Caco-2 (cell line): ENCODE data around the gene TGFBRAP1. TPM values are rescaled to one million over a fixed set of nuclear protein-coding genes. Genes with fewer than 3 reads are reported as not detected.

Experiments used
- BruUV-seq: library from RNA; stranded (reverse); fragments of 400-500 nt; replicated peaks from 2 replicates; lab custom pipeline; 2021; lab: Mats Ljungman, UMichigan
- CTCF ChIA-PET: fragments of 300-600 bp; sonication (Branson Sonifier 250); formaldehyde crosslinking; loops from one replicate; lab custom pipeline; 2022; ENCODE audit warnings: antibody characterized with exemption; lab: Charles Lee
- POLR2A ChIA-PET: fragments of 300-600 bp; sonication (Branson Sonifier 250); formaldehyde crosslinking; loops from one replicate; lab custom pipeline; 2022; ENCODE audit warnings: antibody characterized with exemption; lab: Charles Lee
- DNase-seq, 2 experiments: peaks; one replicate each; pipeline versions ENCODE4 v3.0.0 to v3.0.0-alpha.2; 2020 to 2022
- H3K27me3 ChIP-seq: replicated peaks from 2 replicates; pipeline ENCODE4 v1.6.0; 2011; ENCODE audit warnings: low read length; ENCODE audit not compliant: control insufficient read depth, insufficient read depth
- H3K36me3 ChIP-seq: 2 replicates; pipeline ENCODE4 v1.5.1; 2011; ENCODE audit warnings: low read length; ENCODE audit not compliant: control insufficient read depth, insufficient read depth
- H3K4me1 ChIP-seq: fragments of 250-450 bp; sonication (Bioruptor Pico); 2 replicates; pipeline ENCODE4 v1.5.1; 2020; ENCODE audit warnings: mild to moderate bottlenecking
- H3K4me3 ChIP-seq: 2 replicates; pipeline ENCODE4 v1.5.1; 2011; ENCODE audit warnings: low read depth, mild to moderate bottlenecking, control low read depth, low read length
- H3K9me3 ChIP-seq: fragments of 250-450 bp; sonication (Bioruptor Pico); 2 replicates; pipeline ENCODE4 v1.5.1; 2020; ENCODE audit warnings: mild to moderate bottlenecking, moderate library complexity
- H3K27ac Mint-ChIP-seq: one replicate; pipeline ENCODE4 v1.8.0; 2022; ENCODE audit warnings: mixed read lengths; ENCODE audit not compliant: unreplicated experiment
- H3K27me3 Mint-ChIP-seq: one replicate; pipeline ENCODE4 v1.8.0; 2022; ENCODE audit warnings: mixed read lengths; ENCODE audit not compliant: insufficient read depth, unreplicated experiment
- H3K36me3 Mint-ChIP-seq: one replicate; pipeline ENCODE4 v1.8.0; 2022; ENCODE audit warnings: mild to moderate bottlenecking, mixed read lengths; ENCODE audit not compliant: insufficient read depth, unreplicated experiment
- H3K4me1 Mint-ChIP-seq: one replicate; pipeline ENCODE4 v1.8.0; 2022; ENCODE audit warnings: low read depth, mixed read lengths; ENCODE audit not compliant: unreplicated experiment
- H3K4me3 Mint-ChIP-seq: one replicate; pipeline ENCODE4 v1.8.0; 2022; ENCODE audit warnings: mild to moderate bottlenecking, moderate library complexity, mixed read lengths; ENCODE audit not compliant: unreplicated experiment
- H3K9me3 Mint-ChIP-seq: one replicate; pipeline ENCODE4 v1.8.0; 2022; ENCODE audit warnings: mixed read lengths; ENCODE audit not compliant: unreplicated experiment
- CTCF ChIP-seq, 2 experiments: fragments of 200-600 bp in 1 of 2; IDR thresholded peaks; 1 replicate in 1 of 2; 2 replicates in 1 of 2; pipeline versions ENCODE4 v1.5.1 to v1.8.0; 2011 to 2022; ENCODE audit warnings: antibody characterized with exemption in 1 of 2, control low read depth in 1 of 2, inconsistent platforms in 1 of 2, low read depth in 1 of 2, low read length in 1 of 2, mild to moderate bottlenecking in 1 of 2, moderate library complexity in 1 of 2; ENCODE audit not compliant: insufficient read depth in 1 of 2, severe bottlenecking in 1 of 2, unreplicated experiment in 1 of 2
- intact Hi-C: fragments of 100-400 bp; cut with micrococcal nuclease; formaldehyde crosslinking; loops from one replicate; pipeline ENCODE4 v1.10.0; 2022; ENCODE audit not compliant: unreplicated experiment
- total RNA-seq: library from RNA; stranded (reverse); gene quantifications from 2 replicates; pipeline ENCODE4 v1.2.3, GENCODE V29; 2022

The TGFBRAP1 gene
- total RNA-seq, 1 experiment from 2014 or later, result 26.0 TPM

- intact Hi-C loops, result no loop called here
- H3K27me3 ChIP-seq, result no peaks in the 10 kb centered on the region
- Mint-ChIP-seq H3K36me3 (peaks cover 35% of the 10 kb centered on the region), H3K4me3 (no peak overlapping the region), H3K27ac (no peak overlapping the region), H3K4me1 (no peaks in the 10 kb centered on the region), H3K9me3 (no peaks in the 10 kb centered on the region), H3K27me3 (no peaks in the 10 kb centered on the region)
- no peak for DNase-seq
- ChIA-PET CTCF (no interaction called here), POLR2A (no interaction called here)
- H3K4me1 ChIP-seq, result no peaks in the 10 kb centered on the region
- no peaks in the 10 kb centered on the region for H3K9me3 ChIP-seq
- no peak overlapping the region for H3K4me3 ChIP-seq
- no peaks in the 10 kb centered on the region; the same call in 1 of the 2 replicates for H3K36me3 ChIP-seq
- no peak for TF ChIP-seq CTCF (IDR thresholded peaks at IDR 0.05; ENCODE audit: insufficient read depth in 1 of 2, low read depth in 1 of 2, low read length in 1 of 2, severe bottlenecking in 1 of 2, unreplicated experiment in 1 of 2)
- BruUV-seq, result no TSS peak
Observed at GRCh38 chr2:105272176-105272575, 57.4 kb downstream of the TGFBRAP1 start.

GRCh38 chr2:105271393-105272045, 58.0 kb downstream of the TGFBRAP1 start:
- Mint-ChIP-seq H3K9me3 (no peaks in the 10 kb centered on the region), H3K36me3 (peaks cover 42% of the 10 kb centered on the region), H3K4me1 (no peaks in the 10 kb centered on the region), H3K4me3 (no peak overlapping the region), H3K27ac (no peak overlapping the region), H3K27me3 (no peaks in the 10 kb centered on the region)
- no peaks in the 10 kb centered on the region for H3K4me1 ChIP-seq
- POLR2A ChIA-PET, result no interaction called here
- H3K9me3 ChIP-seq, result no peaks in the 10 kb centered on the region
- BruUV-seq, result no TSS peak
- CTCF ChIA-PET, result no interaction called here
- no peak overlapping the region for H3K4me3 ChIP-seq
- DNase-seq, result no peak
- no peaks in the 10 kb centered on the region; the same call in 1 of the 2 replicates for H3K36me3 ChIP-seq
- no peaks in the 10 kb centered on the region for H3K27me3 ChIP-seq
- intact Hi-C loops, result no loop called here
- TF ChIP-seq CTCF (IDR thresholded peaks at IDR 0.05; ENCODE audit: insufficient read depth in 1 of 2, low read depth in 1 of 2, low read length in 1 of 2, severe bottlenecking in 1 of 2, unreplicated experiment in 1 of 2), result no peak

DNA sequence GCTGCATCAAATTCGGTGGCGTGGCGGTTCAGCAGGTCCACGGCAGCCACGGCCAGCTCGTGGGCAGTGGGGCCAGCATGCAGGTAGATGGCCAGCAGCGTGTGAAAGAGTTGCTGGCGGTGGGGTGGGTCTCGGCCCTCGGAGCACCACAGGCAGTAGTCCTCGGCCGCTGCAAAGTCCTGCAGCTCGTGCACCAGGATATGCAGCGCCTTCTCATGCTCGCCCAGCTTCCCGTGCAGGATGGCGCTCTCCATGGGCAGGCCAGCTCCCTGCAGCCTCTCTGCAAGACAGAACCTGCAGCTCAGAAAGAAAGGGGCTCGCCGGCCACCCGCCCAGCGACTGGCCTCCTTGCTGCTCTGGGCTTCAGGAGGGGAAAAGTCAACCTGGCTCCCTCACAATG, 60.1 kb downstream of the TGFBRAP1 start:
- DNase-seq, result no peak
- H3K27ac Mint-ChIP-seq, result no peak overlapping the region
- Histone ChIP-seq H3K4me3 (no peak overlapping the region), H3K27me3 (no peaks in the 10 kb centered on the region), H3K4me1 (no peaks in the 10 kb centered on the region), H3K9me3 (no peaks in the 10 kb centered on the region), H3K36me3 (no peaks in the 10 kb centered on the region; the same call in 1 of the 2 replicates)
- no TSS peak for BruUV-seq
- intact Hi-C loops, result no loop called here
- ChIA-PET POLR2A (no interaction called here), CTCF (no interaction called here)
- no peak overlapping the region for H3K4me3 Mint-ChIP-seq
- no peaks in the 10 kb centered on the region for H3K9me3 Mint-ChIP-seq
- no peaks in the 10 kb centered on the region for H3K4me1 Mint-ChIP-seq
- peaks cover 41% of the 10 kb centered on the region for H3K36me3 Mint-ChIP-seq
- H3K27me3 Mint-ChIP-seq, result no peaks in the 10 kb centered on the region
- no peak for TF ChIP-seq CTCF (IDR thresholded peaks at IDR 0.05; ENCODE audit: insufficient read depth in 1 of 2, low read depth in 1 of 2, low read length in 1 of 2, severe bottlenecking in 1 of 2, unreplicated experiment in 1 of 2)
